Stimulated activated CD4-positive, alpha-beta T cell treated with anti-CD3 and anti-CD28 coated beads, TNF-alpha, amount 100 ng/mL, for 48 hours (primary cell): ENCODE measurements around the gene SIPA1L3.

ENCODE experiments used
- DNase-seq, 3 donors: peaks; one replicate each; pipeline ENCODE4 v3.0.0-alpha.2; 2020; ENCODE audit warnings: low read depth in 3 of 3

SIPA1L3 gene

GRCh38 chr19:38111898-38112297, 204.9 kb downstream of the SIPA1L3 start:
- no peak for DNase-seq

- DNase-seq: no peak
Observed at GRCh38 chr19:38114651-38115050, 207.6 kb downstream of the SIPA1L3 start.

GRCh38 chr19:38115271-38115802, 208.3 kb downstream of the SIPA1L3 start:
- DNase-seq: no peak

GRCh38 chr19:38118176-38118575, 211.2 kb downstream of the SIPA1L3 start:
- DNase-seq: no peak

- no peak for DNase-seq
Observed at GRCh38 chr19:38120471-38121025, 213.5 kb downstream of the SIPA1L3 start.

- DNase-seq: no peak
Observed at GRCh38 chr19:38122402-38123093, 215.5 kb downstream of the SIPA1L3 start.

- no peak for DNase-seq
Observed at GRCh38 chr19:38125238-38125637, 218.2 kb downstream of the SIPA1L3 start.

GRCh38 chr19:38130399-38130798, 223.4 kb downstream of the SIPA1L3 start:
- DNase-seq: no peak

GRCh38 chr19:38132781-38133180, 225.8 kb downstream of the SIPA1L3 start:
- no peak for DNase-seq

GRCh38 chr19:38133319-38133718, 226.3 kb downstream of the SIPA1L3 start:
- no peak for DNase-seq

GRCh38 chr19:38134540-38135149, 227.6 kb downstream of the SIPA1L3 start:
- DNase-seq: peak; percentile 6 to 31 (median 12)

- no peak for DNase-seq
Observed at GRCh38 chr19:38135150-38135998, 228.4 kb downstream of the SIPA1L3 start.

- DNase-seq: no peak
Observed at GRCh38 chr19:38139122-38139521, 232.1 kb downstream of the SIPA1L3 start.

- DNase-seq: no peak
Observed at GRCh38 chr19:38141108-38141507, 234.1 kb downstream of the SIPA1L3 start.

- peak; percentile 9 to 40 (median 35) for DNase-seq
Observed at GRCh38 chr19:38142176-38143035, 235.4 kb downstream of the SIPA1L3 start.

GRCh38 chr19:38143847-38144246, 236.8 kb downstream of the SIPA1L3 start:
- DNase-seq: no peak

GRCh38 chr19:38144667-38145066, 237.7 kb downstream of the SIPA1L3 start:
- no peak for DNase-seq

- DNase-seq: no peak
Observed at GRCh38 chr19:38145623-38146022, 238.6 kb downstream of the SIPA1L3 start.

- DNase-seq: no peak
Observed at GRCh38 chr19:38148337-38148736, 241.3 kb downstream of the SIPA1L3 start.

- DNase-seq: no peak
Observed at GRCh38 chr19:38149661-38150061, 242.7 kb downstream of the SIPA1L3 start.

- DNase-seq: no peak
Observed at GRCh38 chr19:38151242-38151641, 244.2 kb downstream of the SIPA1L3 start.
